Fibroblast of lung (primary cell): ENCODE measurements around the gene HS1BP3.

Source experiments
- EZH2 ChIP-seq: IDR thresholded peaks from 2 replicates; pipeline ENCODE4 v1.5.1; 2012; ENCODE audit warnings: low read length, control low read depth, mild to moderate bottlenecking; ENCODE audit errors: missing control alignments
- TF ChIP-seq, protein P1 (sequence below), 2 donors: IDR thresholded peaks in 1 of 2; conservative IDR thresholded peaks in 1 of 2; 1 replicate in 1 of 2; 2 replicates in 1 of 2; pipeline ENCODE4 v1.5.1; 2011 to 2012; ENCODE audit warnings: low read length in 2 of 2, control low read depth in 1 of 2, inconsistent platforms in 1 of 2, low read depth in 1 of 2, mild to moderate bottlenecking in 1 of 2

DNA sequence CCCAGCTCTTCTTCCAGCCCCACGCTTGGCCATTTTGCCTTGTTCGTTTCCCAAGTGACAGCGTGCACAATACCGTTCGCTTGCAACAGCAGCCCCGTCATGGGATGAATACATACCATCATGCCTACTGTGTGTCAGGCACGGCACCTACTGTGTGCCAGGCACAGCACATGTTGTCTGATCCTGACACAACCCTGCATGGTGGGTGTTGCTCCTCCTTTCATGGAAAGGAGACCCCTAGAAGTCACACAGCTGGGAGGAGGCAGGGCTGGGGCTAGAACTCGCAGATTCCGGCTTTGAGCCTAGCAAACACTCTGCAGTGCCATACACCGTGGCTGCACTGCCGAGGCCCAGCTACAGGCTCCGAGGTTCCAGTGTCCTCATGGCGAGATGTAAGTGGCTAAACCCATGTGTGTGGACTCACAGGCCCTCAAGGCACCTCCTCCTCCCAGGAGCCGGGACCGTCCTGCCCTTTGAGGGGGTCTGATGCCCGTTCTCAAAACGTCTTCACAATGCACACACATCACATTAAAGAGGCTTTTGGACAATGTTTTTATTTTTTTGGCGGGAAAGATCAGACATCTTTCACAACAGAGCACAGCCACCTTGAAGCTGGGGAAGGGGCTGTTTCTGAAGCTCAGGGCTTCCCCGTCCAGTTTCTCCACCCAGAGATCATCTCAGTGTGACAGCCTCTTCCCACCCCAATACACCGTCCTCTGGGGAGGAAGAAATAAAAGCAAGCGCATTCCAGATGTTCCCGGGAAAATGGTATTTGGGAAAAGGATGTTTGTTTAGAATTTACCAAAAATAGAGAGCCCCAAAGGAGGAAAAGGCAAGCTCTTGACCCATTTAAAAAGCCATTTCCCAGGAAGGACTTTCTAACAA is 64.9 kb downstream of the HS1BP3 start:
- TF ChIP-seq, protein P1, sequence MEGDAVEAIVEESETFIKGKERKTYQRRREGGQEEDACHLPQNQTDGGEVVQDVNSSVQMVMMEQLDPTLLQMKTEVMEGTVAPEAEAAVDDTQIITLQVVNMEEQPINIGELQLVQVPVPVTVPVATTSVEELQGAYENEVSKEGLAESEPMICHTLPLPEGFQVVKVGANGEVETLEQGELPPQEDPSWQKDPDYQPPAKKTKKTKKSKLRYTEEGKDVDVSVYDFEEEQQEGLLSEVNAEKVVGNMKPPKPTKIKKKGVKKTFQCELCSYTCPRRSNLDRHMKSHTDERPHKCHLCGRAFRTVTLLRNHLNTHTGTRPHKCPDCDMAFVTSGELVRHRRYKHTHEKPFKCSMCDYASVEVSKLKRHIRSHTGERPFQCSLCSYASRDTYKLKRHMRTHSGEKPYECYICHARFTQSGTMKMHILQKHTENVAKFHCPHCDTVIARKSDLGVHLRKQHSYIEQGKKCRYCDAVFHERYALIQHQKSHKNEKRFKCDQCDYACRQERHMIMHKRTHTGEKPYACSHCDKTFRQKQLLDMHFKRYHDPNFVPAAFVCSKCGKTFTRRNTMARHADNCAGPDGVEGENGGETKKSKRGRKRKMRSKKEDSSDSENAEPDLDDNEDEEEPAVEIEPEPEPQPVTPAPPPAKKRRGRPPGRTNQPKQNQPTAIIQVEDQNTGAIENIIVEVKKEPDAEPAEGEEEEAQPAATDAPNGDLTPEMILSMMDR (conservative IDR thresholded peaks at IDR 0.05 in 1 of 2, IDR thresholded peaks at IDR 0.05 in 1 of 2; ENCODE audit: low read depth in 1 of 2, low read length in 2 of 2) = no peak
- TF ChIP-seq EZH2 = no peak
